Astrocyte (in vitro differentiated cells and primary cell): ENCODE measurements around the gene WDR86. TPM values are rescaled to one million over a fixed set of nuclear protein-coding genes. Genes with fewer than 3 reads are reported as not detected.

Experiments used
- DNase-seq: peaks from one replicate; pipeline ENCODE4 v3.0.0-alpha.2; 2010; ENCODE audit warnings: low read depth
- FAIRE-seq: peaks from 2 replicates; lab custom pipeline; 2011; peaks lifted over from hg19 to GRCh38; lab: Jason Lieb, UNC
- H2AFZ ChIP-seq: 2 replicates; pipeline ENCODE4 v1.6.0; 2012; ENCODE audit warnings: low read depth, low read length, inconsistent platforms
- H3K27ac ChIP-seq: 2 replicates; pipeline ENCODE4 v1.5.1; 2011; ENCODE audit warnings: low read depth, low read length, inconsistent platforms
- H3K27me3 ChIP-seq: 2 replicates; pipeline ENCODE4 v1.6.0; 2011; ENCODE audit warnings: low read length, inconsistent platforms; ENCODE audit not compliant: insufficient read depth
- H3K36me3 ChIP-seq: 2 replicates; pipeline ENCODE4 v1.5.1; 2011; ENCODE audit warnings: low read length, inconsistent platforms; ENCODE audit not compliant: insufficient read depth
- H3K4me1 ChIP-seq: 2 replicates; pipeline ENCODE4 v1.5.1; 2011; ENCODE audit warnings: low read length, inconsistent platforms; ENCODE audit not compliant: insufficient read depth
- H3K4me2 ChIP-seq: 2 replicates; pipeline ENCODE4 v1.6.0; 2012; ENCODE audit warnings: low read length, inconsistent platforms
- H3K4me3 ChIP-seq: 2 replicates; pipeline ENCODE4 v1.5.1; 2011; ENCODE audit warnings: low read depth, mild to moderate bottlenecking, low read length, inconsistent platforms; ENCODE audit not compliant: insufficient read depth
- H3K79me2 ChIP-seq: 2 replicates; pipeline ENCODE4 v1.6.0; 2012; ENCODE audit warnings: mild to moderate bottlenecking, low read length, inconsistent platforms; ENCODE audit not compliant: insufficient read depth
- H3K9ac ChIP-seq: 2 replicates; pipeline ENCODE4 v1.6.0; 2012; ENCODE audit warnings: mild to moderate bottlenecking, low read length, inconsistent platforms
- H3K9me3 ChIP-seq: 2 replicates; pipeline ENCODE4 v1.5.1; 2012; ENCODE audit warnings: low read depth, mild to moderate bottlenecking, low read length, inconsistent platforms; ENCODE audit not compliant: insufficient read depth
- H4K20me1 ChIP-seq: 2 replicates; pipeline ENCODE4 v1.6.0; 2012; ENCODE audit warnings: low read length, inconsistent platforms; ENCODE audit not compliant: insufficient read depth
- H3K27ac Mint-ChIP-seq: one replicate; pipeline ENCODE4 v1.8.0; 2021; ENCODE audit warnings: mild to moderate bottlenecking, mixed read lengths; ENCODE audit not compliant: unreplicated experiment
- H3K27me3 Mint-ChIP-seq: one replicate; pipeline ENCODE4 v1.8.0; 2021; ENCODE audit warnings: low read depth, mixed read lengths; ENCODE audit not compliant: unreplicated experiment
- H3K36me3 Mint-ChIP-seq: one replicate; pipeline ENCODE4 v1.8.0; 2021; ENCODE audit warnings: low read depth, mixed read lengths; ENCODE audit not compliant: unreplicated experiment
- H3K4me1 Mint-ChIP-seq: one replicate; pipeline ENCODE4 v1.8.0; 2021; ENCODE audit warnings: low read depth, mixed read lengths; ENCODE audit not compliant: unreplicated experiment
- H3K4me3 Mint-ChIP-seq: one replicate; pipeline ENCODE4 v1.8.0; 2021; ENCODE audit warnings: mild to moderate bottlenecking, moderate library complexity, mixed read lengths; ENCODE audit not compliant: unreplicated experiment
- H3K9me3 Mint-ChIP-seq: one replicate; pipeline ENCODE4 v1.8.0; 2021; ENCODE audit warnings: mild to moderate bottlenecking, mixed read lengths; ENCODE audit not compliant: unreplicated experiment
- CTCF ChIP-seq: IDR thresholded peaks from 2 replicates; pipeline ENCODE4 v1.5.1; 2011; ENCODE audit warnings: low read depth, mild to moderate bottlenecking, inconsistent platforms, low read length, moderate library complexity; ENCODE audit not compliant: insufficient read depth
- EZH2 ChIP-seq: IDR thresholded peaks from 2 replicates; pipeline ENCODE4 v1.6.1; 2012; ENCODE audit warnings: mild to moderate bottlenecking, low read length, inconsistent platforms; ENCODE audit not compliant: insufficient read depth
- total RNA-seq: library from RNA; stranded (reverse); gene quantifications from 2 replicates; pipeline ENCODE4 v1.2.1, GENCODE V29; 2021

Gene WDR86
- total RNA-seq, 1 donor from 2014 or later, result 3.6 TPM

GRCh38 chr7:151363182-151363581, 46.7 kb downstream of the WDR86 start:
- no peak for FAIRE-seq
- no peak for TF ChIP-seq EZH2
- TF ChIP-seq CTCF, result no peak

DNA sequence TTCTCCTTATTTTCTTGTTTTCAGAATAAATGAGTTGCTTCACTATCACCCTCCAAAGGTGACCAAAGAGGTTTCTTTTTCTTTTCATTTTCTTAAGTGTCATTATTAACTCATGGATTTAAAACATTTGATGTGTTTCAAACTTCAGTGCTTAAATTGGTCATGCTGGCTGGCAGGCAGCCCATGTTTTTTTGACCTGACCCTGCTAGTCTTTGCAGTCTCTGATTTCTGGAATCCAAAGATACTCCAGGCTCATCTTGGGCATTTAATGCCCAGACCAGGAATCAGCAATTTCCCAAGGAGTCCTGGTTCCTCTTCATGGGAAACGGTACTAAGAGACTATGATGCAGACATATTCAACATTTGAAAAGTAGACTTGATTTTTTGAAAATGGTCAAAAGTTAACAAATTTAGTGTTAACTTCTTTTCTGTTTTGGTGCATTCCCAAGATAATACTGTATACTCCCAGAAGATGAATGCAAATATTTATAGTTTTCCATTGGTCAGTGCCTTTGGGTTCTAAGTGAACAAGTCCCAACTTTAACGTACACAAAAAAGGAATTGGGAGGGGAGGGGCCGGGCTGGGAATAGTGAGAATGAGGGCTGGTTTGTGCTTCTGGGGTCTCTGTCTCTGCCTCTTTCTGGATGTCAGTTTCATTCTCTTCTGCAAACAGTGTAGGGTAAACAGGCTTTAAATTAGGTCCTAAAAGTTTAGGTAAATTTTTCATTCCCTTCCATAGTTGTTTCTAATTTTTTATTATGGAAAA, 48.5 kb downstream of the WDR86 start:
- Histone ChIP-seq H3K9me3 (no peaks in the 10 kb centered on the region), H2AFZ (no peak overlapping the region), H3K9ac (no peak overlapping the region), H3K79me2 (no peaks in the 10 kb centered on the region), H3K4me2 (no peak overlapping the region), H3K27me3 (no peaks in the 10 kb centered on the region), H3K27ac (no peak overlapping the region), H3K36me3 (peaks cover 9% of the 10 kb centered on the region), H3K4me1 (no peaks in the 10 kb centered on the region), H3K4me3 (no peak overlapping the region), H4K20me1 (no peaks in the 10 kb centered on the region)
- Mint-ChIP-seq H3K9me3 (peaks cover 4% of the 10 kb centered on the region), H3K27me3 (no peaks in the 10 kb centered on the region), H3K36me3 (peaks cover 34% of the 10 kb centered on the region), H3K4me3 (no peak overlapping the region), H3K27ac (no peak overlapping the region), H3K4me1 (peaks cover 13% of the 10 kb centered on the region)
- TF ChIP-seq EZH2 (no peak), CTCF (no peak)
- FAIRE-seq (no peak), DNase-seq (no peak)

More at GRCh38 chr7:151363182-151363581, 46.7 kb downstream of the WDR86 start:
- no peak overlapping the region for H3K4me3 Mint-ChIP-seq
- H3K9ac ChIP-seq, result no peak overlapping the region
- H3K27ac ChIP-seq, result no peak overlapping the region
- H3K9me3 Mint-ChIP-seq, result peaks cover 3% of the 10 kb centered on the region
- peaks cover 31% of the 10 kb centered on the region for H3K36me3 Mint-ChIP-seq
- H3K4me3 ChIP-seq, result no peak overlapping the region
- no peaks in the 10 kb centered on the region for H3K9me3 ChIP-seq
- no peaks in the 10 kb centered on the region for H3K27me3 Mint-ChIP-seq
- no peaks in the 10 kb centered on the region for H3K27me3 ChIP-seq
- H2AFZ ChIP-seq, result no peak overlapping the region
- H3K4me1 ChIP-seq, result peaks cover 9% of the 10 kb centered on the region
- no peaks in the 10 kb centered on the region for H4K20me1 ChIP-seq
- no peak overlapping the region for H3K4me2 ChIP-seq
- H3K27ac Mint-ChIP-seq, result no peak overlapping the region
- H3K36me3 ChIP-seq, result peaks cover 8% of the 10 kb centered on the region
- H3K4me1 Mint-ChIP-seq, result peaks cover 28% of the 10 kb centered on the region
- H3K79me2 ChIP-seq, result no peaks in the 10 kb centered on the region
- DNase-seq, result no peak

DNA sequence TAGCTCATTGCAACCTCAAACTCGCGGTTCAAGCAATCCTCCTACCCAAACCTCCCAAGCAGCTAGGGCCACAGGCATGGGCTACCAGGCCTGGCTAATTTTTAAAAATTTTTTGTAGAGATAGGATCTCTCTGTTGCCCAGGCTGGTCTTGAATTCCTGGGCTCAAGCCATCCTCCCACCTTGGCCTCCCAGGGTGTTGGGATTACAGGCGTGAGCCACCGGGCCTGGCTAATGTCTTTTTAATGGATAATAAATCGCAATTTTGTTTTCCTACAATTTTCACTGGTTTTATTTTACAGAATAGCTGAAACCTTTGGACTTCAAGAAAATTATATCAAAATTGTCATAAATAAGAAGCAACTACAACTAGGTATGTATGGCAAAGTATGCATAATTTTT, 57.3 kb downstream of the WDR86 start:
- no peak overlapping the region for H3K4me3 ChIP-seq
- H3K9me3 ChIP-seq, result no peaks in the 10 kb centered on the region
- no peaks in the 10 kb centered on the region for H3K4me1 ChIP-seq
- H3K27ac ChIP-seq, result no peak overlapping the region
- no peak for DNase-seq
- no peak for FAIRE-seq
- H3K27me3 Mint-ChIP-seq, result no peaks in the 10 kb centered on the region
- H3K27me3 ChIP-seq, result no peaks in the 10 kb centered on the region
- H3K4me1 Mint-ChIP-seq, result no peaks in the 10 kb centered on the region
- no peak overlapping the region for H2AFZ ChIP-seq
- H3K36me3 ChIP-seq, result peaks cover 45% of the 10 kb centered on the region
- no peak overlapping the region for H3K4me3 Mint-ChIP-seq
- no peak overlapping the region for H3K4me2 ChIP-seq
- H3K9me3 Mint-ChIP-seq, result no peaks in the 10 kb centered on the region
- H3K9ac ChIP-seq, result no peak overlapping the region
- peaks cover 25% of the 10 kb centered on the region for H4K20me1 ChIP-seq
- H3K36me3 Mint-ChIP-seq, result peaks cover 17% of the 10 kb centered on the region
- H3K27ac Mint-ChIP-seq, result no peak overlapping the region
- no peaks in the 10 kb centered on the region for H3K79me2 ChIP-seq
- TF ChIP-seq CTCF, result no peak
- no peak for TF ChIP-seq EZH2
